Smooth muscle cell (in vitro differentiated cells): ENCODE results near the gene OSBPL9. TPM values are rescaled to one million over a fixed set of nuclear protein-coding genes. Genes with fewer than 3 reads are reported as not detected.

Source experiments
- DNase-seq: peaks from one replicate; lab custom pipeline; 2025; ENCODE audit not compliant: unreplicated experiment; lab: John Stamatoyannopoulos, UW
- H2AFZ ChIP-seq: fragments of 200-600 bp; sonication (generic); 2 replicates; pipeline ENCODE4 v1.6.0; 2016; ENCODE audit warnings: antibody characterized with exemption, low read depth, mild to moderate bottlenecking
- H3F3A ChIP-seq: fragments of 200-600 bp; sonication (generic); 2 replicates; pipeline ENCODE4 v1.6.0; 2017; ENCODE audit warnings: antibody characterized with exemption, low read depth
- H3K27ac ChIP-seq: fragments of 200-600 bp; sonication (generic); 2 replicates; pipeline ENCODE4 v1.5.1; 2016; ENCODE audit warnings: low read depth, mild to moderate bottlenecking
- H3K27me3 ChIP-seq: fragments of 200-600 bp; sonication (generic); 2 replicates; pipeline ENCODE4 v1.6.1; 2016; ENCODE audit warnings: low read depth, mild to moderate bottlenecking
- H3K36me3 ChIP-seq: fragments of 200-600 bp; sonication (generic); 2 replicates; pipeline ENCODE4 v1.5.1; 2016; ENCODE audit warnings: low read depth
- H3K4me1 ChIP-seq: fragments of 200-600 bp; sonication (generic); 2 replicates; pipeline ENCODE4 v1.5.1; 2016; ENCODE audit warnings: low read depth
- H3K4me2 ChIP-seq: fragments of 200-600 bp; sonication (generic); 2 replicates; pipeline ENCODE4 v1.6.0; 2016; ENCODE audit warnings: mild to moderate bottlenecking
- H3K4me3 ChIP-seq: fragments of 200-600 bp; sonication (generic); 2 replicates; pipeline ENCODE4 v1.5.1; 2016; ENCODE audit warnings: mild to moderate bottlenecking
- H3K79me2 ChIP-seq: fragments of 200-600 bp; sonication (generic); 2 replicates; pipeline ENCODE4 v1.6.0; 2016; ENCODE audit warnings: low read depth, mild to moderate bottlenecking
- H3K9ac ChIP-seq: fragments of 200-600 bp; sonication (generic); 2 replicates; pipeline ENCODE4 v1.6.0; 2016; ENCODE audit warnings: low read depth
- H3K9me3 ChIP-seq: fragments of 200-600 bp; sonication (generic); replicated peaks from 2 replicates; pipeline ENCODE4 v1.5.1; 2016; ENCODE audit warnings: low read depth
- H4K20me1 ChIP-seq: fragments of 200-600 bp; sonication (generic); 2 replicates; pipeline ENCODE4 v1.6.0; 2016; ENCODE audit warnings: low read depth
- WGBS: methylation state at CpG from one replicate; pipeline ENCODE4 v1.1.7; 2016; ENCODE audit warnings: low lambda C conversion rate; 5-methylcytosine and 5-hydroxymethylcytosine counted together
- polyA plus RNA-seq: library from polyadenylated mRNA; unstranded; fragments of >200 nt; fragmentation: Nextera tagmentation; extraction: Ambion mirVana; gene quantifications from 2 replicates; pipeline ENCODE4 v1.2.1, GENCODE V29; 2016
- total RNA-seq: library from RNA; depleted of rRNA; stranded (reverse); fragments of >200 nt; gene quantifications from 2 replicates; pipeline ENCODE4 v1.2.3, GENCODE V29; 2014
- TF ChIP-seq, protein P1 (sequence below): fragments of 200-600 bp; sonication (generic); IDR thresholded peaks from 2 replicates; pipeline ENCODE4 v1.5.1; 2017; ENCODE audit warnings: borderline replicate concordance, mild to moderate bottlenecking, antibody characterized with exemption; ENCODE audit not compliant: insufficient read depth, poor library complexity, severe bottlenecking

Gene OSBPL9
- total and polyA plus RNA-seq, 2 experiments from 2014 or later: 66.7 to 112 TPM

DNA sequence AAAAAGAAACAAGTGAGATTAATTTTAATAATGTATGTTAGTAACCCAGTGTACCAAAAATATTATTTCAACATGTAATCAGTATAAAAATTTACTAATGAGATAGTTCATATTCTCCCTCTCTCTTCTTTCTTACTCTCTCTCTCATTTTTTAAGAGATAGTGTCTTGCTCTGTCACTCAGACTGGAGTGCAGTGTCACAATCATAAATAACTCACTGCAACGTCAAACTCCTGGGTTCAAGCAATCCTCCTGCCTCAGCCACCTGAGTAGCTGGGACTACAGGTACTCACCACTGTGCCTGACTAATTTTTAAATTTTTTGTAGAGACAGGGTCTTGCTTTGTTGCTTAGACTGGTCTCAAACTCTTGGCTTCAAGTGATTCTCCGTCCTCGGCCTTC lies 137.8 kb downstream of the OSBPL9 start:
- 98% methylated on average over 3 of the region's 3 CpGs for WGBS
- Histone ChIP-seq H3K4me1 (no peaks in the 10 kb centered on the region), H3K79me2 (peaks cover 4% of the 10 kb centered on the region), H3K4me2 (no peak overlapping the region), H2AFZ (no peak overlapping the region), H3K9ac (no peak overlapping the region), H3K4me3 (no peak overlapping the region), H3K36me3 (peaks cover 10% of the 10 kb centered on the region), H3K27me3 (no peaks in the 10 kb centered on the region), H4K20me1 (peaks cover 11% of the 10 kb centered on the region), H3F3A (no peaks in the 10 kb centered on the region), H3K27ac (no peak overlapping the region), H3K9me3 (no peaks in the 10 kb centered on the region)
- TF ChIP-seq, protein P1, sequence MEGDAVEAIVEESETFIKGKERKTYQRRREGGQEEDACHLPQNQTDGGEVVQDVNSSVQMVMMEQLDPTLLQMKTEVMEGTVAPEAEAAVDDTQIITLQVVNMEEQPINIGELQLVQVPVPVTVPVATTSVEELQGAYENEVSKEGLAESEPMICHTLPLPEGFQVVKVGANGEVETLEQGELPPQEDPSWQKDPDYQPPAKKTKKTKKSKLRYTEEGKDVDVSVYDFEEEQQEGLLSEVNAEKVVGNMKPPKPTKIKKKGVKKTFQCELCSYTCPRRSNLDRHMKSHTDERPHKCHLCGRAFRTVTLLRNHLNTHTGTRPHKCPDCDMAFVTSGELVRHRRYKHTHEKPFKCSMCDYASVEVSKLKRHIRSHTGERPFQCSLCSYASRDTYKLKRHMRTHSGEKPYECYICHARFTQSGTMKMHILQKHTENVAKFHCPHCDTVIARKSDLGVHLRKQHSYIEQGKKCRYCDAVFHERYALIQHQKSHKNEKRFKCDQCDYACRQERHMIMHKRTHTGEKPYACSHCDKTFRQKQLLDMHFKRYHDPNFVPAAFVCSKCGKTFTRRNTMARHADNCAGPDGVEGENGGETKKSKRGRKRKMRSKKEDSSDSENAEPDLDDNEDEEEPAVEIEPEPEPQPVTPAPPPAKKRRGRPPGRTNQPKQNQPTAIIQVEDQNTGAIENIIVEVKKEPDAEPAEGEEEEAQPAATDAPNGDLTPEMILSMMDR: no peak
- no peak for DNase-seq

DNA sequence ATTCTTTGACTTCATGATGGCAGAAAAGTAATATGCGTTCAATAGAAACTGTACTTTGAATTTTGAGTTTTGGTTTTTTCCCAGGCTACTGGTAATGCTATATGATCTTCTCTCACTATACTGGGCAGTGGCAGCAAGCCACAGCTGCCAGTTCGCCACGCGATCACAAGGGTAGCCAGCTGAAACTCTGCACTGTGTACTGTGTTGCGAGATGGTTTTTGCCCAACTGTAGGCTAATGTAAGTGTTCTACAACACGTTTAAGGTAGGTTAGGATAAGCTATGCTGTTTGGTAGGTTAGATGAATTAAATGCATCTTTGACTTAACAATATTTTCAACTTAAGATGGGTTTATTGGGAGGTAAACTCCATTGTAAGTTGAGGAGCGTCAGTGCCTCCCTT lies 138.5 kb downstream of the OSBPL9 start:
- TF ChIP-seq, protein P1: no peak
- Histone ChIP-seq H3K9ac (no peak overlapping the region), H3K79me2 (peaks cover 4% of the 10 kb centered on the region), H3K27me3 (no peaks in the 10 kb centered on the region), H3K27ac (no peak overlapping the region), H3K4me3 (no peak overlapping the region), H3K36me3 (peaks cover 10% of the 10 kb centered on the region), H4K20me1 (peaks cover 11% of the 10 kb centered on the region), H3K9me3 (no peaks in the 10 kb centered on the region), H3K4me2 (no peak overlapping the region), H3K4me1 (no peaks in the 10 kb centered on the region), H2AFZ (no peak overlapping the region), H3F3A (no peaks in the 10 kb centered on the region)
- WGBS: 98% methylated on average over 7 of the region's 7 CpGs
- DNase-seq: no peak

DNA sequence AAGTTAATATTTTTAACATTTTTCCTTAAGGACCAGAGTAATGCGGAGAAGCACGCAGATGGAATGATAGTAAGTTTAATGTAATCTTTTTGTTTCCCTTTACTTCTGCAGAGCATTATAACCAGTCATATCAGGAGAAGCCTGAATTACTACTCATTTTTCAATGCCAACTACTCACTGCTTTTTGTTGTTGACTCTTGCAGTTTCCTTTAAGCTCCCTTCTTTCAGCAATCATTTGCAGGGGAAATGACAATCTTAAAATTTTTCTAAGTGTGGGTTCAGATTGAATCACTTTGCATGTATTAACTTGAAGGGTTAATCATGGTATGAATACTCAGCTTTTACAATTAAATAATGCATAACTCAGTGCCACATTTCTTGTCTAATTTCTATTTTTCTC lies 139.4 kb downstream of the OSBPL9 start:
- H3F3A ChIP-seq: no peaks in the 10 kb centered on the region
- H3K4me1 ChIP-seq: no peaks in the 10 kb centered on the region
- TF ChIP-seq, protein P1: no peak
- H3K9me3 ChIP-seq: no peaks in the 10 kb centered on the region
- H3K4me3 ChIP-seq: no peak overlapping the region
- H3K36me3 ChIP-seq: peaks cover 10% of the 10 kb centered on the region
- no peak overlapping the region for H3K27ac ChIP-seq
- peaks cover 11% of the 10 kb centered on the region for H4K20me1 ChIP-seq
- H3K4me2 ChIP-seq: no peak overlapping the region
- H2AFZ ChIP-seq: no peak overlapping the region
- 100% methylated on average over 2 of the region's 2 CpGs for WGBS
- H3K79me2 ChIP-seq: peaks cover 4% of the 10 kb centered on the region
- DNase-seq: no peak
- no peaks in the 10 kb centered on the region for H3K27me3 ChIP-seq
- no peak overlapping the region for H3K9ac ChIP-seq

DNA sequence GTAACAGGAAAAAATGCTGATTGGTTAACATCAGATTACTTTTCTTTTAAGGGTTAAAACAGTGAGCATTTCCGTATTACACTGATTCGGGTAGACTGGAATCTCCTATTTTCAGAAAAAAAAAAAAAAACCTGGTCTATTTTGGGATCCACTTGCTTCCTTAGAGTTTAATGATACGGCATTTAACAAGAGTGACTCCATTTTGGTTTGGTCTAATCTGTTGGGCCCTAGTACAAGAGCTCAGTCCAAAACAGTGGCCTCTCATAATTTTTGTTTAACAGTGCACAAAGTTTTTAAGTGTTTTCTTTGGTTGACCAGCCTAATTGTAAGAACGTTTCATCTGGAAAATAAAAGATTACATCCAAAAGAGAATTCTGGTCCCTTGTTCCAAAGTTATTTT lies 141.4 kb downstream of the OSBPL9 start:
- Histone ChIP-seq H3F3A (no peaks in the 10 kb centered on the region), H3K4me2 (no peak overlapping the region), H4K20me1 (peaks cover 11% of the 10 kb centered on the region), H3K9me3 (no peaks in the 10 kb centered on the region), H3K4me1 (no peaks in the 10 kb centered on the region), H2AFZ (no peak overlapping the region), H3K36me3 (peaks cover 11% of the 10 kb centered on the region), H3K79me2 (peaks cover 4% of the 10 kb centered on the region), H3K4me3 (no peak overlapping the region), H3K27ac (no peak overlapping the region), H3K9ac (no peak overlapping the region), H3K27me3 (no peaks in the 10 kb centered on the region)
- DNase-seq: no peak
- TF ChIP-seq, protein P1: no peak
- 94% methylated on average over 4 of the region's 4 CpGs for WGBS
